NCI-H1694 (cell line): ENCODE measurements around the gene MALRD1.

Experiments
- DNase-seq: peaks from one replicate; lab custom pipeline; 2025; lab: John Stamatoyannopoulos, UW

MALRD1 gene

GRCh38 chr10:19577381-19577780 lies 528.8 kb downstream of the MALRD1 start:
- no peak for DNase-seq

- DNase-seq: no peak
Measured at GRCh38 chr10:19577807-19578206, 529.2 kb downstream of the MALRD1 start.

GRCh38 chr10:19578571-19578970 lies 530.0 kb downstream of the MALRD1 start:
- DNase-seq: no peak

- DNase-seq: no peak
Measured at GRCh38 chr10:19579761-19580545, 531.4 kb downstream of the MALRD1 start.

GRCh38 chr10:19580691-19581090 lies 532.1 kb downstream of the MALRD1 start:
- DNase-seq: no peak

GRCh38 chr10:19588608-19589007 lies 540.0 kb downstream of the MALRD1 start:
- no peak for DNase-seq

GRCh38 chr10:19592276-19592675 lies 543.7 kb downstream of the MALRD1 start:
- no peak for DNase-seq

GRCh38 chr10:19595212-19595845 lies 546.7 kb downstream of the MALRD1 start:
- no peak for DNase-seq

- DNase-seq: no peak
Measured at GRCh38 chr10:19605806-19606205, 557.2 kb downstream of the MALRD1 start.

- no peak for DNase-seq
Measured at GRCh38 chr10:19606968-19607367, 558.4 kb downstream of the MALRD1 start.

- DNase-seq: no peak
Measured at GRCh38 chr10:19611775-19612174, 563.2 kb downstream of the MALRD1 start.

- DNase-seq: no peak
Measured at GRCh38 chr10:19616966-19617365, 568.4 kb downstream of the MALRD1 start.

- DNase-seq: no peak
Measured at GRCh38 chr10:19620811-19621210, 572.2 kb downstream of the MALRD1 start.

- no peak for DNase-seq
Measured at GRCh38 chr10:19623321-19623720, 574.7 kb downstream of the MALRD1 start.

GRCh38 chr10:19626156-19626555 lies 577.6 kb downstream of the MALRD1 start:
- DNase-seq: no peak

- no peak for DNase-seq
Measured at GRCh38 chr10:19628767-19629560, 580.4 kb downstream of the MALRD1 start.

- no peak for DNase-seq
Measured at GRCh38 chr10:19629567-19629966, 581.0 kb downstream of the MALRD1 start.

- DNase-seq: no peak
Measured at GRCh38 chr10:19634163-19634562, 585.6 kb downstream of the MALRD1 start.

GRCh38 chr10:19638182-19638895 lies 589.7 kb downstream of the MALRD1 start:
- no peak for DNase-seq

GRCh38 chr10:19638896-19639233 lies 590.3 kb downstream of the MALRD1 start:
- no peak for DNase-seq

GRCh38 chr10:19640566-19641263 lies 592.1 kb downstream of the MALRD1 start:
- DNase-seq: no peak

GRCh38 chr10:19651549-19651948 lies 602.9 kb downstream of the MALRD1 start:
- no peak for DNase-seq
